Measurements from ENCODE around the gene PLGRKT. TPM values are rescaled to one million over a fixed set of nuclear protein-coding genes. Genes with fewer than 3 reads are reported as not detected.

PLGRKT gene
- total RNA-seq, 1 donor from 2014 or later, result 28.5 TPM

Other genes starting within 250 kb of the PLGRKT start
- not detected in 2 replicates for gene INSL4, start 206.5 kb downstream of the PLGRKT start, total RNA-seq
- gene RLN2, start 133.2 kb downstream of the PLGRKT start, total RNA-seq, result 1.0 and 2.5 TPM in 2 replicates
- gene RLN1, start 98.0 kb downstream of the PLGRKT start, total RNA-seq, result 0.27 TPM in 1 of 2 replicates, not detected in the other
- gene CD274, start 12.6 kb upstream of the PLGRKT start, total RNA-seq, result 6.6 and 7.7 TPM in 2 replicates
- 1.8 and 3.2 TPM in 2 replicates for gene PDCD1LG2, start 72.6 kb upstream of the PLGRKT start, total RNA-seq
- gene RIC1, start 191.2 kb upstream of the PLGRKT start, total RNA-seq, result 15.7 and 16.8 TPM in 2 replicates